ENCODE data around the gene MRTFA.
A peak's percentile ranks its signal among the peaks of the same experiment; 100 is the strongest.

The MRTFA gene

DNA sequence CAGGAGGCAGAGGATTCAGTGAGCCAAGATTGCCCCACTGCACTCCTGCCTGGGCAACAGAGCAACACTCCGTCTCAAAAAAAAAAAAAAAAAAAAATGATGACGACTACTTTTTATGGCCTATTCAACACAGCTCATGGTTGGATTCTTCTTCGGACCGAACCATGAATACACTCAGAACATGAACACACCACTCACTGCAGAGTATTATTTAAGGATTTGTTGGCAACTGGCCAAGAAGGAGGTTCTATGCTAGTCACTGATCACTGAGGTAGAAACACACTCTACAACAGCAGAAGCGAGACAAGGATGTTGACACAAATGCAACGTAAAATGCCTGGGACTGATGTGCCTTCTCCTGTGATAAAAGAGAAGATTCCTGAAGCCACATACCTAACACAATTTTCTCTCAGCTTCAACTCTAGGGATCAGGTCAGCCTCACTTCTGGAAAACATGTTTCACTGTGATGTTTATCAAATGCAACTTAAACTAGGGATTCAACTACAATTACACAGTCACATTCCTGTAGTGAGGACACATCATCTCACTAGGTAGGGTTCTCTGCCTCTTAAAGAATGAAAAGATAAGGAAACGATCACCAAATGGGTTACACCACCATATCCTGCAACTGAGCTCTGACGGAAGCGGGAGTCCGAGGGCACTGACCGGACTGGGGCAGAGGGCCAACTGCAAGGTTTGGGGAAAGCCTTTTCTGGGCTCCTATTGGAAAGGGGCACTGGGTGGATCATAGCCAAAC lies 183.6 kb downstream of the MRTFA start:
- no peak for DNase-seq

DNA sequence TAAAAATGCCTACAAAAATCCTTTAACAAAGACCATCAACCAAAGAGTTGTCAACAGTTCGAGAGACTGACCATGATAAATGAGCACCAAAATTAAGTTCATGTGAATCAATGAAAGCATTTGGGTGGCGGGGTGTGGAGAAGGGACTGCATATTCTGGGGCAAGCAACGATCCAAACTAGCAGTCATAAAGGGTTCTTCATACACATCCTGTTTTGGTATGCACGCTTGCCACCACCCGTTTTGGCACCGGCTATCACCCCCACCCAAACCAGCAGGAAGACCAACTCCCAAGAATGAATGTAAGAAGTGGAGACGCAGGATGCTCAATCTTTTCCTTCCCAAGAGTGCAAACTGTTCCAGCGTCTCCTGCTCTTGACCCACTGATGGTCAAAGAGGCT lies 185.3 kb downstream of the MRTFA start:
- DNase-seq, result peak in 1 of 2 experiments; percentile 21

DNA sequence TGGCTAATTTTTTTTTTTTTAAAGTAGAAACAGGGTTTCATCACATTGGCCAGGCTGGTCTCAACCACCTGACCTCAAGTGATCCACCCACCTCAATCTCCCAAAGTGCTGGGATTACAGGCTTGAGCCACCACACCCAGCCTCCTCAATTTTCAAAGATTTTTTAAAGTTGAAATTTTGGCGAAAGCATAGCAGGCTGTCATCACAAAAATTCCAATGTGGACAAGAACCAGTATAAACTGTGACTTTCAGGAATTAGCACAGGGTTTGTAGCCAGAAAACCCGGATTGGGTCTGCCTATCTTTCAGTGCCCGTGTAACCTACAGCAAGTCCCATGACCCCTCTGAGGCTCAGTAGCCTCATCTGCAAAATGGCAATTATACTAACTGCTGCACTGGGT lies 185.9 kb downstream of the MRTFA start:
- no peak for DNase-seq

DNA sequence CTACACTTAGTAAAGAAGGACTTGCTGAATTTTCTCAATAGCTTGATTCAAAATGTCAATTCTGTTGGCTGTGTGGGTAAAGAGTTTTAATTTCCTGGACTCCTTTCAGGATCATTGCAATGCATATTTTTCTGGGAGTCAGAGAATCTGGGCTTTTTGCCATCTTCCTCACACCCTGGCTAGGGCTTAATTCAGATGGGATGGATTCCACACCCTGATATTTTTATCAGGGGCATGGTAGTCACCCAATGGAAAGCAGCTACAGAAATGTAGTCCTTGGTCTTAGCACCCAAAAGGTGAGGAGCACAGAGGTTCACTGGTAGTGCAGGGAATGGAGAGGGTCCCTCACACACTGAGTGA lies 186.9 kb downstream of the MRTFA start:
- no peak for DNase-seq

DNA sequence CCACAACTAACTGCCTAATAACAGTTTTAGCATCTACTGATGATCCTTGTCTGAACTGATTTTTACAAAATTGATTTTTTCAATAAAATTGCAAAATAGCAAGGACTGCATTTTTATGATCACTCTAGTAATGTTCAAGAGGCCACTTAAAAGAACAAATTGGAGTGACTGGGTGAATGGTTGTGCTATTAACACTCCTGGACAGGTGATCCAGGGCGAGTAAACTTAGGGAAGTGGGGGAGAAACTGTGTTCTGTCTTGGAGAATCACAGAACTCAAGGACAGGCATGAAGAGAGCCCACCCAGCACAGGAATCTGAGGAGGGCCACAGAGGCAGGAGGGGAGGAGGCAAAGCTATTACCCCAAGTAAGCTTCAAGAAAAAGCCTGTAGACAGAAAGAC lies 190.3 kb downstream of the MRTFA start:
- DNase-seq, result no peak

DNA sequence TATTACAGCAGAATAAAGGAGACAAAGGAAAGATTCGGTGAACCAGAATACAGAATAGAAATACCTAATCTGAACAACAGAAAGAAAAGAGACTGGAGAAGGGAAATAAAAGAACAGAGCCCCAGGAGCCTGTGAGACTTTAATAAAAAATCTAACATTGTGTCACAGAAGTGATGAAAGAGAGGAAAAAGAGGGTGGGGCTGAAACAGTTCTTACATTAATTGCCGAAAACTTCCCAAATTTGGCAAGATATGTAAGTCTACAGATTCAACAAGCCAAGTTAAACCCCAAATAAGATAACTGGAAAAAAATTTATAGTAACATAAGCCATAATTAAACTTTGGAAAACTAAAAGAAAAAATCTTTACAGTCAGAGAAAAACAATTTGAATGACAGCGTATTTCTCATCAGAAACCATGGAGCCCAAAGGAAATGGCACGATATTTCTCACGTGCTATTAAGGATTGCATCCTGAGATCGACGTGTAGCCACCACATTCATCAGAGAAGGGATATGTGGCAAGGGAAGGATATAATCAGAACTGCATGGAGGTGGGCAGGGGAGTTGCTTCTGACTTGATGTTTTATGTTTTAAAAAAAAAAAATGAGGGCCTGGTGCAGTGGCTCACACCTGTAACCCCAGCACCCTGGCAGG lies 192.2 kb downstream of the MRTFA start:
- no peak for DNase-seq

DNA sequence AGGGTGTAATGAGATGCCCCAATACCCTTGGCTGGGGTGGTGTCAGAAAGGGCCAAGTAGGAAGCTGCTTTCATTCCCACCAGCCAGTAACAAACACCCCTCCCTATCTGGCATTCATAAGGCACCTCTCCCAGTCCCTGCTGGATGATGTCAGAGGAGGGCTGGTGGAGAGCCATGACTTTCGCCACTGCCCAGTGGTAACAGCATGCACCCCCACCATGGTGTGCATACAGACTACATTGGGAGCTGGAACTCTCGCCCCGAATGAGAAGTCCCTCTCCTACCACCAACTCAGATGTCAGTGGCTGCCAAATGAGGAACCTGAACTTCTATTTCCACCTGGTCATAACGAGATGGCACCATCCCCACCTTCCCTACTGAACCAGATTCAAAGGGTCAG lies 192.8 kb downstream of the MRTFA start:
- DNase-seq, result no peak

DNA sequence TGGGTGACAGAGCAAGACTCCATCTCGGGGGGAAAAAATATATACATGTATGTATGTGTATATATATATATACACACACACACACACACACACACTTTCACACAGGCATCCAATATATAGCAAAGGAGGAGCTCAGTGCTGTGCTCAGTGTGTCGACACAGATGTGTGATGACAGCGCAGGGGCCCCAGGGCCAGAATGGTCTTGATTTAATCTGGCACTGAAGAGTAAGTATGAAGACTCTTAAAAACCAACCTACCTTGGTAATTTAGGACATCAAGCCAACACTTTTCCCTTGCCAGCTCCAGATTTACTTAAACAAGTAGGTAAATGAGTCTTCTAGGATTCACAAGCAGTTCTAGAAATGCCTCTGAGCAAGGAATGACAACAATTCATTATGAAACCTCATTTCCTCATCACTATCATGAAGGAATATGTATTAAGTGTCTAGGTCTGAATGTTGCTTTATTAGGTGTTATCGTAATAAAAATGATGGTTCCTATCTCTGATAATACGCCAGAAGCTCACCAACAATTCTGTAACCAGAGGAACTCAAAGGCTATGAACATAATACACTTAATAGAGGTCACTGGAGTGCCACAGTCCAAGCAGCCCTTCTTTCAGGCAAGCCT lies 194.6 kb downstream of the MRTFA start:
- no peak for DNase-seq

DNA sequence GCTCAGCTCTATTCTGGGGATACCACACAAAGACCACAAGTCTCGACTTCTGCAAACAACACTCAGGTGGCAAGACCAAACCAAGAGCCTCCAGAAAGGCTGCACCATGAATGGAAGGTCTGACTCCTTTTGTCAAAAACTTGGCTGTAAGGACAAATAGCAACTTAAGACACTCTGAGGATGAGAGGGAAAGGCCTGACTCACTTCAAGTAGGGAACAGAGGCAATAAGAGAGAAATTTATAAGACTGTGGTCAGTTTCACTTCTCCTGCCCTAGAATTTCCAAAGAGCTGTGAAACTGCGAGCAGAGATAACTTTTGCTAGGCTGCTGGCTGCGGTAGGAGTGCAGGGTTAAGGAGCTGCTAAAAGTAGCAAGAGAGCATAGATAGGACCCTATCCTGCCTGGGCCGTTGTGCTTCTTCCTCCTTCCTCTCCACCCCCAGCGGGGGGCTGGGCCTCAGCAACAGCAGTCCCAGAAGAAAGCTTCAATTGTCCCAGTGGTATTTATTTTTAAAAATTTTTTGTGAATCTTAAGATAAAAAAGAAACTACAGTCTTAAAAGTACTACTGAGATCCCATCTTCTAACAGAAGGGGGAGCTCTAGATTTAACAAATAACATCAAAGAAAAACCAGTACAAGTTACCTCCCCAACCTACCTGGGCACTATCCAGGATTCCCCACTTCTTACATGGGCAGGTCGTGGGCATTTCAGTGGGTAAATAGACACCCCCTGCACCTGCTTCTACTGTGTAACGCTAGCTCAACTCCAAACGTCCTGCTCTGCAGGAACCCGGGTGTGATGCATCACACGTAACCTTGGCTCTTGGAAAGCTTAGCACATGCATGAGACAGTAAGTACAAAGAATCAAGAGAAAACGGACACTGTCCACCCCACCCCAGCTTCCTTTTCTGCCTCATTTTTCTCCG lies 199.8 kb downstream of the MRTFA start:
- peak; percentile 23 to 42 for DNase-seq

DNA sequence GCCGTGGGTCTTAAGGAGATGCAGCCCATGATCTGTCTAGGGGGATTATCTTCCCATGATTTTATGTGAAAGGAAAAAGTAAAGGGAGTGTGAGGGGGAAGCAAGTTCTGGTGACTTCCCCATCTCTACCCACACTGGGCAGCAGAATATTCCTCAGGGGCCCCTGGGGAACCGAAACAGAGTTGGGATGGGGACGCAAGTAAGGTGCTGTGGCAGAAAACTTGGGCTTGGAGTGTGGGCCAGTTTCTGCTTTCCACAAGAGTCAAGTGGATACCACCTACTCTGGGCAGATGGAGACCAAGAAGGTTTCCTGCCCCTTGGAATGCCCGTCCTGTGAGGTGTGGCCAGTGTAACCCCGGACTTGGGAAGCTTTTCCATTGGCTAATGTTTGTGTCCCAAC lies 201.8 kb downstream of the MRTFA start:
- no peak for DNase-seq

DNA sequence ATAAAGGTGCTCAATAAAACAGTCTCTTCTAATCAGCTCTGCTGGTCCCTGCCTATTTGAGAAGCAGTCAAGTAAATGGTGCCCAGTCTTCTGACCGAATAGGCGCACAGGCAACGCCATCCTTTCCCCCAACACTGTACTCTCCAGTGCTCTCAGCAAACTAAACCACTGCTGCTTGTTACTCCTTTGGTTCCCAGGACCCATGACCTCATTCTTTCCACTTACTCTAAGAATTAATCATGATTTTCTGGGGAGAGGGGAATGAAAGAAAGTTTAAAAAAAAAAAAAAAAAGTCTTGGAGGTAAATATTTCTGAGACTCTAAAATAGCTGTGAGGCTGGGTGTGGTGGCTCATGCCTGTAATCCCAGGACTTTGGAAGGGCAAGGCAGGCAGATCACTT lies 202.4 kb downstream of the MRTFA start:
- DNase-seq, result no peak

DNA sequence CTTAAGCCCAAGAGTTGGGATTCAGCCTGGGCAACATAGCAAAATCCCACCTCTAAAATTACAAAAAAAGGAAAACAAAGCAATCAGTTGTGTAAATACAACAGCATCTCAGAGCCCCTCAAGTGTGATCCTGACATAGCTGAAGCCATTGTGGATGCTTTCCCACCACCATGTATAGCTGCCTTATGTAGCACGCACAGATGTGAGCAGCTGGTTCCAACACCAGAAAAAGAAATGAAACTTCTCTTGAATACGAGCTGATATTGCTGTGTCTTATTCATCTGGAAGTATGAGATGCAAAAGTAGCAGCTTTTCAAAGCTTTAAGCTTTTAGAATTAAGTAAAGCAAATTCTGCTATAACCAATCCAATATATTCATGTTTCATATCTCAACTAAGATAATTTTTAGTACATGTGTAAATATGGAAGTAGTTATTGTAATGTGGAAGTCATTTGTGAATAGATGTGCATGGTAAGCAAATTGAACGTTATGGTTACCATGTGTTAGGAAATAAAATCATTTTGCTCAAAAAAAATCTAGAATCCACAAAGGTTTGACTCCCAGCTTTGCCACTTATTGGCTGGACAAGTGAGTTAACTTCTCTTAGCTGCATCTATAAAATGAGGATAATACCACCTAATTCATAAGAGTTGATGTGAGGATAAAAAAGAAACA lies 203.0 kb downstream of the MRTFA start:
- DNase-seq, result no peak

DNA sequence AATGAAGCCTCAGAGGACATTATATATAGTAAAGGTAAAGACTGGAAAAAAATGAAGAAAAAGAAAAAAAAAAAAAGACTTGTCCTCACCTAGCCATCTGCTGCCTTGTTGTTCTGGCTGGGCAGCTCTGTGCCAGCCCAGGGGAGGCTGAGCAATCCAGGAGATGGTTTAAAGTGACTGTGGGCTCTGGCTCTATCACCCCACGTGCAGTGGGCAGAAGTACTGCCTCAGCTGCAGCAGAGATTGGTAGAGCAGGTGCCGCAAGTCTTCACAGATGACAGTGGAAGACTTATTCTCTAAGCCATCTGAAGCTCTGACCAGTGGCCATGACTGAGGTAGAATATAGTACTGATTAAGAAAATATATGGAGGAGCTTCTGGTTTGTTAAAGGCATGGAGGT lies 203.9 kb downstream of the MRTFA start:
- no peak for DNase-seq

DNA sequence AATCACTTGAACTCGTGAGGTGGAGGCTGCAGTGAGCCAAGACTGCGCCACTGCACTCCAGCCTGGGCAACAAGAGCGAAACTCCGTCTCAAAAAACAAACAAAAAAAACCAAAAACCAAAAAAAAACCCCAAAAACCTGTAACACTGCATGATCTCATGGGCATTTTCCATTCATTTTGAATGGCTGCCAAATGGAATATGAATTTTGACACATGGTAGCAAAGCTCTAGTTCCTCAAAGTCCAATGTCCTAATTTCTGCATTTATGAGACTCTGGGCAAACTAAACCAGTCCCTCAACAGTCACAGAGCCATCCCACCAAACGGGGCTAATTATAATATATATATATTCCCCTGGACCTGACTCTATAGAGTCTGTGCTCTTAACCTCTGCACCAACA lies 204.4 kb downstream of the MRTFA start:
- DNase-seq, result no peak

DNA sequence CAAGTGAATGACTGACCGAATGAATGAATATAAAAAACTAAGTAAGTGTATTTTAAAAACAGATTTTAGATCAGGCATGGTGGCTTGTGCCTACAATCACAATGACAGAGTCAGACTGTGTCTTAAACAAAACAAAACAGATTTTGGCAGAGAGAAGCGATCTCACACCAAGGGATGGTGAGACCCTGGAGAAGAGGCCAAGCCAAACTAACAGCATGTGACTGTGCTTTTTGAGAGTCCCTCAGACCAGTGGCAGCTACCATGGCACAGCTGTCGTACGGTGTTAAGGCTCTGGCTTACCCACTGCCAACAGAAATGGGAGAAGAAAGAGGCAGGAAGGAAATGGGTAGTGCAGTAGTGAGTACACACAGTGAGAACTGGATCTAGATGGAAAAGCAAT lies 205.5 kb downstream of the MRTFA start:
- no peak for DNase-seq

DNA sequence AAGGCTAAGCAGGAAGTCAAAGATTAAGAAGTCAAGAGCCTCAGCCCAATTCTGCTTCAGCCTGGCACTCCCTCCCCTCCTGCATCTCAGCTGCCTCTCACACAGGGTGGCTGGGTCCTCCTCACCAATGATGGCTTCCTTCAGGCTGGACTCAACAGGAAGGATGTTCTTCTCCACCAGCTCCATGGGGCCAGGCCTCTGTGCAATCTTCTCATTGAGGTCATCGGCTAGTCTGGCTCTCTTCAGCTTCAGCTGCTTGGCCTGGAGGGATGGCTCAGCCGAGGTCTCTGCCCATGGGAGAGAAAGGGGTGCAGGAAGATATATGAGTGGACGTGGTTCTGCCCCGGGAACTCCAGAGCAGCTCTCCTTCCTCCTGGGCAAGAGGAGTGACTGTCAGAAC lies 207.0 kb downstream of the MRTFA start:
- DNase-seq, result no peak

DNA sequence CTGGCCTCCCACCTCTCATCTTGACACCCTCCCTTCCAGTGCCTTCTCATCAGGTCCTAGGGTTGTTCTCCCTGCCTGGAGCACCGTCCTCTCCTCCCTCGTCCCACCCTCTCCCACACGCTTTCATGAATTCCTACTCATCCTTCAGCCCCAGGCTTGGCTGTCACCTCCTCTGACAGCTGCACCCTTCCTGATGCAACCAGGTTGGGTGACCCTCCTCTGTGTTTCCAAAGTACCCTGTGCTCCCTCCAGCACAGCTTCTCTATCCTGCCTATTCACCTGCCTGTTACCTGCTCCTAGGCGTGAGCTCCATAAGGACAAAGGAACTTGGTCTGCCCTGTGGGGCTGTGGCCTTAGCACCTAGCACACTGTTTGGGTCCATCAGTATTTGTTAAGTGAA lies 207.7 kb downstream of the MRTFA start:
- no peak for DNase-seq

DNA sequence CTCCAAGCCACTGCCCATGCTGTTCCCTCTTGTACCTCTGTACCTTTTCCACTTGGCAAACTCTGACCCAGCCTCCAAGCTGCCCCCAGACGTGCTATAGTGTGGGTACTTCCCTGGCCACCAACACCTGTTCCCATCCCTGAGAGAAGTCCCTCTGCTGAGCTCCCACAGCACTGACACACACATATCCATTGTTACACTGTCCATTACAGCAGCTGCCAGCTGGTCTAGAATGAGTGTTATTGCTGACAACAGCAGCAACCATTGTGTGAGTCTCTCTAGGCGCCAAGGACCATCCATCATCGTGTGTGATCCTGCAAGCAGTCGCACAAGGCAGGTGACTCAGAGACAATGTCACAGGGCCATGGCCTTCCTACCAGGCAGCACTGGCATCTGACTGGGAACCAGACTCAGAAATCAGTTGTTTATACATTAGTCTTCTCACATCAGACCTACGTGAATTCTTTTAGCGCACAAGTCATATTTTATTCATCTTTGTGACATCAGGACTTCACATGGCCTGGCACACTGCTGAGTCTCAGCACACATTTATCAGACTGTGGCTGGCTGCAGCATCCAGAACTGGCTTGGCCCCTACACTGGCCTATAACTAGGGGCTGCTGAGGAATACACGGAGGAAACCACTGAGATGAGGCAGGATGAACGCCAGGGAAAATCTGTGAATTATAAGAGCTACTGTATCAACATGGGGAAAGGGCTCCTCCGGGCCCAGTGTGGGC lies 209.8 kb downstream of the MRTFA start:
- DNase-seq, result no peak

DNA sequence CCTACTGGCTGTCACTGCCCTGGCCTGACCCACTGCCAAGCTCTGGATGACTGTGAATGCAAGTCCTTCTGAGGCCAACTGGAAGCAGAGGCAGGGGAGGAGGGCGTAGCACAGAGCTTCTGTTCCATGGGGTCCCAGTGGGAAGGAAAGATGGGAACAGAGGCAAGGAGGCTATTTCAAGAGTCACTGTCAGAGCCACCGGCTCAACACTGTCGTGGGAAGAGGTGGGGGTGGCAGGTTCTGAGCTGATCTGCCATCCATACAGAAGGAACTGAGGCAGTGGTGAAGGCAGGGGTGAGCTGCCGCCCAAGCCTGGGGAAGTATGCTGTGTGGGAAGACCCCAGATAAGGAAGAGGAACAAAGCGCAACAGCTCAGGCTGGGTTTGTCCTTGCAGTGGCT lies 211.4 kb downstream of the MRTFA start:
- DNase-seq, result no peak

DNA sequence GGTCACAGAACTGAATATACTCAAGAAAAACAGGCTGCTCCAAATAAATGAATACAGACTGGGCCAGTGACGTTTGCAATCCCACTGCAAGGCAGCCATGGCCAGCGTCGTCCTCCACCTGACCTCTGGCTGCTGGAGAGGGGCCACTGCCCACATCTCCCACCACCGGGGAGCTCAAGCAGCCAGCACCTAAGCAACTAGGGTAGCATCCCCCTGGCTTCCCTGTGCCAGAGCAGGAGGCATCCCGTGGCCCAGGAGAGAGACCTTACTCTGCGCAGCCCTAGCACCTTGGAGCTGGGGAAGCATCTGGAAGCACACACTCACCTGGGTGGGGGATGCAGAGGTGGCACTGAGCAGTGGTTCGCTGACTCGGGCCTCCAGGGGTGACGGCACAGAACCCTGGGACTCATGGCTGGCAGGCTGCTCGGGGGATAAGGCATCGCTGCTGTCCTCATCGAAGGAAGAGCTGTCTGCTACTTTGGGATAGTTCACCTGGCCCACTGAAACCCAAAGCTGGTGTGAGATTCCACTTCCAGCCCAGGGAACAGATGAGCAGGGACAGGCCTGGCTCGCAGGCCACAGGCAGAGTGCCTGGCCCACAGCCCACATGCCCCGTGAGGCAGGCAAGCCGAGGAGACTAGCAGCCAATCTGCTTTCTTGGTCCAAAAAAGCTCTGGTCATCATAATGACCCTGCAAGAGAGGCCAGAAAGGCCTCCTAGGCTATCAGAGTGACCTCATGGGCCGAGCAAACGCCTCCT lies 212.5 kb downstream of the MRTFA start:
- DNase-seq, result no peak

DNA sequence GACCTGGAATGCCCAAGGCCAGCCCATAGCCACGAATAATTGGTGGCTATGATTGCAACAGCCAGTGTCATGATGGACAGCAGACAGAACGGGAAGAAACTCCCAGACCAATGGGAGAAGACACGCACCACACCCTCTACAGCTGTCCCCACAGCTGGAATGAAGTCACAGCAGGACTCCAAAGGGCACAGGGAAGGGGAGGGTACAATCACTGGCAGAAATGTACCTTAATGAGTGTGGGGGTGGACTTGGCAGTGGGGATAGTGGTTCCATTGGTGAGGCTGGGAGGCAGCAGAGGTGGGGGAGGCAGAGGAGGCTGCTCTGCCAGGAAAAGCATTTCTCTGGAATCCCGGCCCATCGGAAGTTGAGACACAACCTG lies 213.2 kb downstream of the MRTFA start:
- DNase-seq, result no peak

Data from activated CD4-positive, alpha-beta T cell treated with anti-CD3 and anti-CD28 coated beads, Interleukin-2, amount 50 U/mL, for 48 hours (primary cell).